ENCODE results near the gene DLGAP4. TPM values are rescaled to one million over a fixed set of nuclear protein-coding genes. Genes with fewer than 3 reads are reported as not detected.

Gene DLGAP4
- total and polyA plus RNA-seq, 12 donors = 34.0 to 74.4 (median 55.6) TPM

DNA sequence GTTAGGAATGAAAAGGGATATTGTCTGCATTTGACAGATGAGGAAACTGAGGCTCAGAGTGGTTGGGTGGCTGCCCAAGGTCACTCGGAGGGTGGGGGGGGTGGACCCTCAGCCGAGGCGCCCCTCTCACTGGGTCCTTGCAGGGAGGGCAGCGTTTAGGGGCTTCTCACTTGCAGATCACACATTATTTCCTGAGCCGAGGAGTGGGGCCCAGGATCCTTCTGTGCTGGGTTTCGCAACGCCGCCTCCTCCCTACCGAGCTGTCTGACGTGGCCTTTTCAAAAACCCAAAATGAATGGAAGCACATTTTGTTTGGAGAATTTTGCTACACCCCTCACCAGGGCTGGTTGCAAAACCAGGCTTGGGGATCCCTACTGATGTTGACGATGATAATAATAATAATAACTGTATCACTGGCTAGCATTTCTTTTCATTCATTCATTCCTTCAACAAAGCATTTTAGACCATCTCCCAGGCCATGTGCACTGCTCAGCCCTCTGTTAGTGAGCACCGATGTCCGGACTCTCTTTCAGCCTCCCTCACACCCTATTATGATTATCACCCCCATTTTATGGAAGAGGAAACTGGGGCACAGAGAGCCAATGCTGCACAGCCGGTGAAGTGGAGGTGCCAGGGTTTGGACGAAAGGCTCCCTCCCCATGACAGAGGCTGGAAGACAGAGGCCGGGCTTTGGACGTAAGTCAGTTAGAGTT, 5.2 kb downstream of the DLGAP4 start:
- Histone ChIP-seq H3K9me3 (no peaks in the 10 kb centered on the region), H3K36me3 (no peaks in the 10 kb centered on the region), H3K4me1 (peaks cover 0 to 9% (median 7%) of the 10 kb centered on the region in 9 donors), H3K27ac (no peak overlapping the region), H3K27me3 (peaks cover 13 to 81% (median 74%) of the 10 kb centered on the region in 7 donors), H3K4me3 (no peak overlapping the region)
- ATAC-seq = no peak
- no peak for DNase-seq
- TF ChIP-seq, protein P1, sequence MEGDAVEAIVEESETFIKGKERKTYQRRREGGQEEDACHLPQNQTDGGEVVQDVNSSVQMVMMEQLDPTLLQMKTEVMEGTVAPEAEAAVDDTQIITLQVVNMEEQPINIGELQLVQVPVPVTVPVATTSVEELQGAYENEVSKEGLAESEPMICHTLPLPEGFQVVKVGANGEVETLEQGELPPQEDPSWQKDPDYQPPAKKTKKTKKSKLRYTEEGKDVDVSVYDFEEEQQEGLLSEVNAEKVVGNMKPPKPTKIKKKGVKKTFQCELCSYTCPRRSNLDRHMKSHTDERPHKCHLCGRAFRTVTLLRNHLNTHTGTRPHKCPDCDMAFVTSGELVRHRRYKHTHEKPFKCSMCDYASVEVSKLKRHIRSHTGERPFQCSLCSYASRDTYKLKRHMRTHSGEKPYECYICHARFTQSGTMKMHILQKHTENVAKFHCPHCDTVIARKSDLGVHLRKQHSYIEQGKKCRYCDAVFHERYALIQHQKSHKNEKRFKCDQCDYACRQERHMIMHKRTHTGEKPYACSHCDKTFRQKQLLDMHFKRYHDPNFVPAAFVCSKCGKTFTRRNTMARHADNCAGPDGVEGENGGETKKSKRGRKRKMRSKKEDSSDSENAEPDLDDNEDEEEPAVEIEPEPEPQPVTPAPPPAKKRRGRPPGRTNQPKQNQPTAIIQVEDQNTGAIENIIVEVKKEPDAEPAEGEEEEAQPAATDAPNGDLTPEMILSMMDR (IDR thresholded peaks at IDR 0.05) = no peak
- 65 to 66% methylated on average over 17 of the region's 17 CpGs for WGBS, 2 donors
- intact Hi-C loops (cut with DNase I) = no loop called here

GRCh38 chr20:36311854-36312723, 6.0 kb downstream of the DLGAP4 start:
- Histone ChIP-seq H3K4me3 (no peak overlapping the region), H3K4me1 (peaks cover 0 to 1% (median 0%) of the 10 kb centered on the region in 9 donors), H3K27me3 (peaks cover 6 to 73% (median 66%) of the 10 kb centered on the region in 7 donors), H3K36me3 (no peaks in the 10 kb centered on the region), H3K9me3 (no peaks in the 10 kb centered on the region), H3K27ac (no peak overlapping the region)
- intact Hi-C loops (cut with DNase I) = no loop called here
- DNase-seq (no peak), ATAC-seq (no peak)
- TF ChIP-seq, protein P1 (IDR thresholded peaks at IDR 0.05) = no peak
- whole genome bisulfite sequencing, 2 donors = 74 to 75% methylated on average over 22 of the region's 22 CpGs

GRCh38 chr20:36312724-36313441, 6.7 kb downstream of the DLGAP4 start:
- 29 to 32% methylated on average over 14 of the region's 14 CpGs for WGBS, 2 donors

More at GRCh38 chr20:36312724-36313441, 6.7 kb downstream of the DLGAP4 start:
- Histone ChIP-seq H3K27me3 (peaks cover 0 to 65% (median 58%) of the 10 kb centered on the region in 7 donors), H3K9me3 (no peaks in the 10 kb centered on the region), H3K4me1 (no peaks in the 10 kb centered on the region), H3K36me3 (no peaks in the 10 kb centered on the region), H3K4me3 (no peak overlapping the region), H3K27ac (no peak overlapping the region)
- DNase-seq (no peak), ATAC-seq (no peak)
- TF ChIP-seq, protein P1 (IDR thresholded peaks at IDR 0.05) = no peak
- intact Hi-C loops (cut with DNase I) = no loop called here

All from heart right ventricle (tissue), 16 donors.